Right lobe of liver (tissue), 6 donors: Measurements from ENCODE around the gene FRMD4B. TPM values are rescaled to one million over a fixed set of nuclear protein-coding genes. Genes with fewer than 3 reads are reported as not detected.

Experiments
- ATAC-seq, 4 donors: fragments of 200-7000 bp; cut with Tn5 transposase; one replicate each; pipeline ENCODE4 v1.9.1; 2020; ENCODE audit warnings: mild to moderate bottlenecking in 4 of 4, moderate library complexity in 4 of 4
- DNase-seq, 3 donors: peaks; one replicate each; pipeline ENCODE4 v3.0.0-alpha.2; 2020
- H3K27ac ChIP-seq, 3 donors: fragments of 200-600 bp; one replicate each; pipeline ENCODE4 v1.8.0; 2022
- H3K27me3 ChIP-seq, 2 donors: fragments of 200-600 bp; one replicate each; pipeline ENCODE4 v1.8.0; 2022
- H3K36me3 ChIP-seq, 4 donors: fragments of 200-600 bp; sonication (generic) in 1 of 4; one replicate each; pipeline versions ENCODE4 v1.5.1 to v1.8.0; 2017 to 2022; ENCODE audit warnings: control low read depth in 1 of 4
- H3K4me1 ChIP-seq, 4 donors: fragments of 200-600 bp; sonication (generic) in 1 of 4; one replicate each; pipeline versions ENCODE4 v1.5.1 to v1.8.0; 2017 to 2022; ENCODE audit warnings: control low read depth in 1 of 4
- H3K4me3 ChIP-seq, 3 donors: fragments of 200-600 bp; one replicate each; pipeline ENCODE4 v1.8.0; 2022
- H3K9me3 ChIP-seq, 4 donors: fragments of 200-600 bp; sonication (generic) in 1 of 4; one replicate each; pipeline versions ENCODE4 v1.5.1 to v1.8.0; 2017 to 2022; ENCODE audit warnings: control low read depth in 1 of 4
- POLR2A ChIP-seq: fragments of 450-650 bp; IDR thresholded peaks from one replicate; pipeline ENCODE4 v1.6.1; 2017; ENCODE audit warnings: antibody characterized with exemption, mild to moderate bottlenecking
- WGBS: methylation state at CpG from one replicate; pipeline ENCODE4 v1.1.6; 2018; ENCODE audit warnings: low coverage, low lambda C conversion rate; ENCODE audit not compliant: insufficient coverage; ENCODE audit errors: missing lambda C conversion rate; 5-methylcytosine and 5-hydroxymethylcytosine counted together
- intact Hi-C, 2 donors: fragments of 100-400 bp; cut with DNase I; formaldehyde crosslinking; loops; one replicate each; pipeline versions ENCODE4 v1.11.2 to v1.14.1; 2022
- total RNA-seq, 6 experiments: library from RNA; depleted of rRNA in 2 of 6; stranded (reverse); fragments of >200 nt in 2 of 6; fragmentation: NEBNext Ultra II Directional in 3 of 6; extraction: Animal tissue kit (Norgen Biotek cat#: 25700) in 3 of 6; gene quantifications; one replicate each; pipeline versions ENCODE4 v1.1.0 to v1.2.4, GENCODE V29; 2016 to 2023
- TF ChIP-seq, protein P1 (sequence below), 4 donors: fragments of 200-600 bp in 3 of 4; fragments of 450-650 bp in 1 of 4; IDR thresholded peaks; one replicate each; pipeline versions ENCODE4 v1.5.1 to v1.8.0; 2016 to 2022; ENCODE audit warnings: antibody characterized with exemption in 4 of 4, mild to moderate bottlenecking in 2 of 4
- donor health status: DM: no; HTN: yes; CAD: no.
- donor health status: DM: no; HTN: no; CAD: no.
- donor health status: DM: no; HTN: no; CAD: no.
- donor health status: DM: no; HTN: yes; CAD: no.
- donor health status: DM: no; HTN: yes; CAD: no.

The FRMD4B gene
- total RNA-seq, 6 experiments from 2014 or later, result 9.2 to 21.0 (median 12.3) TPM

DNA sequence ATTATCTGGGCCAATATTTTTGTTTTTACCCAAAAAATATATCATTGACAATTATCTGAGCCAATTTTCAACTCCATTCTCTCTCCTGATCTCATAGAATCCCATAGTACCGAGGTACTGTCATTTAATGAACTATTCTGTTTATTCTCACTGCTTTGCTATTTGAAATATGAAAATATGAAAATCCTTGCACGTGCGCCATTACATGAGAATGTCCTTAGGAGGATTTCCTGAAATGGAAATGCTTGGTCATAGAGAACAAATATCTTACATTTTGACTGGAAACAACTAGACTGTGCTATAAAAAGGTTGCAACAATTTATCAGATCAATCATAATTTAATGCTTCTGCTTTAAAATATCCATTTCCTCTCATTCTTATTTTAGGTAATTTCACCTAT lies 18.3 kb downstream of the FRMD4B start:
- Histone ChIP-seq H3K36me3 (no peaks in the 10 kb centered on the region), H3K9me3 (no peaks in the 10 kb centered on the region), H3K4me3 (no peak overlapping the region), H3K4me1 (no peaks in the 10 kb centered on the region), H3K27me3 (no peaks in the 10 kb centered on the region), H3K27ac (no peak overlapping the region)
- WGBS, result 77% methylated on average over 3 of the region's 3 CpGs
- ATAC-seq (no peak), DNase-seq (no peak)
- intact Hi-C loops, result no loop called here
- no peak for TF ChIP-seq POLR2A
- TF ChIP-seq, protein P1, sequence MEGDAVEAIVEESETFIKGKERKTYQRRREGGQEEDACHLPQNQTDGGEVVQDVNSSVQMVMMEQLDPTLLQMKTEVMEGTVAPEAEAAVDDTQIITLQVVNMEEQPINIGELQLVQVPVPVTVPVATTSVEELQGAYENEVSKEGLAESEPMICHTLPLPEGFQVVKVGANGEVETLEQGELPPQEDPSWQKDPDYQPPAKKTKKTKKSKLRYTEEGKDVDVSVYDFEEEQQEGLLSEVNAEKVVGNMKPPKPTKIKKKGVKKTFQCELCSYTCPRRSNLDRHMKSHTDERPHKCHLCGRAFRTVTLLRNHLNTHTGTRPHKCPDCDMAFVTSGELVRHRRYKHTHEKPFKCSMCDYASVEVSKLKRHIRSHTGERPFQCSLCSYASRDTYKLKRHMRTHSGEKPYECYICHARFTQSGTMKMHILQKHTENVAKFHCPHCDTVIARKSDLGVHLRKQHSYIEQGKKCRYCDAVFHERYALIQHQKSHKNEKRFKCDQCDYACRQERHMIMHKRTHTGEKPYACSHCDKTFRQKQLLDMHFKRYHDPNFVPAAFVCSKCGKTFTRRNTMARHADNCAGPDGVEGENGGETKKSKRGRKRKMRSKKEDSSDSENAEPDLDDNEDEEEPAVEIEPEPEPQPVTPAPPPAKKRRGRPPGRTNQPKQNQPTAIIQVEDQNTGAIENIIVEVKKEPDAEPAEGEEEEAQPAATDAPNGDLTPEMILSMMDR (IDR thresholded peaks at IDR 0.05), result no peak

DNA sequence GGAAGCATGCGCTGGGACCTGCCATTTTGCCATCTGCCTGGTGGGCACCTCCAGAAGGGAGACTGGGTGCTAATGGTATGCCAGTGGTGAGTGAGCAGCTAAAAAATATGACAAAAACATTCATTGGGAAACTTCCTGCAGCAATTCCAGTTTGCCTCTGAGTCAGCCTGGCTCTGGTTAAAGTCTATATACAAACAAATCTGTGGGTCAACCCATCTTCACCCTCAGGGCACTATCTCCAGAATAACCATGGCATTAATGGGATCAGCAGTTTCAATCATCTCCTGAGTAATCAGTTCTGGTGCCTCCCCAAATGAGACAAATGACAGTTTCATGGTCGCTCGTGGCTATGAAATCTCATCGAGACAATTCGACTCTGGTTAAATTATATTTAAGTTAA lies 21.5 kb downstream of the FRMD4B start:
- DNase-seq, result no peak
- WGBS, result 92% methylated on average over 4 of the region's 5 CpGs
- ATAC-seq, result peak in 2 of 4 donors; percentile 31 to 43
- H3K27me3 ChIP-seq, result no peaks in the 10 kb centered on the region
- H3K36me3 ChIP-seq, result no peaks in the 10 kb centered on the region
- no peaks in the 10 kb centered on the region for H3K9me3 ChIP-seq
- H3K4me3 ChIP-seq, result no peak overlapping the region
- no peak overlapping the region for H3K27ac ChIP-seq
- no peaks in the 10 kb centered on the region for H3K4me1 ChIP-seq
- TF ChIP-seq POLR2A, result no peak
- TF ChIP-seq, protein P1 (IDR thresholded peaks at IDR 0.05), result no peak
- intact Hi-C loops, result no loop called here

DNA sequence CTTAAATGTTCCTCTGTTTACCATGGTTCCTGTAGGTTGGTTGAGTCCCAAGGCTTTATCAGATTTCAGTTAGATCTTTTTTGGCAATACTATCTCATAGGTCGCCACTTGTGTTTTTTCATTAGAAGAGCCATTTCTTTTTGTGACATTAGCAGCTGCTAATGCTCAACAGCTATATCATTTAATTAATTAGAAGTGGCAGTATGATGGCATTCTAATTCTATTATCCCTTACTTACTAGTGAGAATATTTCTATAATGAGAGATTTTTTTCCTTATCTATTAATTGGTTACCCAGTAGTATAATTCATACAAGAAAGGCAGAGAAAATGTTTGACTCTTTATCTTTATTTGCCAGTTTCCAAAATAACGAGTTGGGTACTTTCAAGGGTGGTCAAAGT lies 25.2 kb downstream of the FRMD4B start:
- DNase-seq, result no peak
- Histone ChIP-seq H3K4me3 (no peak overlapping the region), H3K27ac (no peak overlapping the region), H3K9me3 (no peaks in the 10 kb centered on the region), H3K4me1 (no peaks in the 10 kb centered on the region), H3K27me3 (no peaks in the 10 kb centered on the region), H3K36me3 (no peaks in the 10 kb centered on the region)
- ATAC-seq, result no peak
- 51% methylated on average over 2 of the region's 2 CpGs for WGBS
- TF ChIP-seq, protein P1 (IDR thresholded peaks at IDR 0.05), result no peak
- no peak for TF ChIP-seq POLR2A
- intact Hi-C loops, result no loop called here

DNA sequence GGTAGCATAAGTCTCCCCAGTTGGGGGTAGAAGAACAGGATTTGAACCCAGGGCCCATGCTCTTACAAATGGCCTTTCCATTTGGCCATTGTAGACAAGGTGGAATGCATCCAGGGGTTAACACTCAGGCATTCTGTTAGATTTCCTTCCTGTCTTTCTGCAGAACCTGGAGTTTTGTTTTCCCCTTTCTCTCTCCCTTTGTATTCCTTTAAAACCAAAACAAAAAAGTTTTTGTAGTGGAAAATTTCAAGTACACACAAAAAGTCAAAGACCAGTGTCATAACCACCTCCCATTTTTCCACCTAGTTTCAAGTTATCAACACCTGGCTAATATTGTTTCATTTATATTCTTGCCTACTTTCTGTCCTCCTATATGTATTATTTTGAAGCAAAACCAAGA lies 26.0 kb downstream of the FRMD4B start:
- H3K27ac ChIP-seq, result no peak overlapping the region
- no peaks in the 10 kb centered on the region for H3K36me3 ChIP-seq
- no peaks in the 10 kb centered on the region for H3K27me3 ChIP-seq
- no peaks in the 10 kb centered on the region for H3K4me1 ChIP-seq
- TF ChIP-seq POLR2A, result no peak
- TF ChIP-seq, protein P1 (IDR thresholded peaks at IDR 0.05), result no peak
- intact Hi-C loops, result no loop called here
- H3K4me3 ChIP-seq, result no peak overlapping the region
- H3K9me3 ChIP-seq, result no peaks in the 10 kb centered on the region
- ATAC-seq (no peak), DNase-seq (no peak)

DNA sequence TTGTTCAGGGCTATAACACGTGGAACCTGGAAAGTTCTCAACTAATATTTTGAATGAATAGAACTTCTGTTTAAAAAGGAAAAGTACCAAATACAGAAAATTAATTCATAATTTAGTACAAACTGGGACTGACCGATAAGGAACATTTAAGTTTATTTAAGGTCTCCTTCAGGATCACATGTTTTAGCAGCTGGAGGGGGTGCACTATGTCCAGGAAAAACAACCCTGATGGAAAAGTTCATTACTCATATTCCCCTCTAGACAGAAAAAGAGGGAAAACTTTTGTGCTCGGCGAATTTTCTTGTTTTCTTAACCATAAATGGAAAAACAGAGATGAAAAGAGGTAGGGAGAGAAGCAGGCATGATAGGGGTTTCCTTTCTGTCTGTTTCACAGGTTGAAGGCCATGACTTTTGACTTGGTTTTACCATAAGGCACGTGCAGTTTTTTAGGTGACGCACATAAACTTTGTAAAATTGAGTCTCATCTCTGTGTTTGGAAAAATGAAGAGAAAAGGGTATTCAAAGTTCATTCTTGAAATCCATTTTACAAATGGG lies 26.5 kb downstream of the FRMD4B start:
- Histone ChIP-seq H3K27ac (no peak overlapping the region), H3K4me3 (no peak overlapping the region), H3K27me3 (no peaks in the 10 kb centered on the region), H3K9me3 (no peaks in the 10 kb centered on the region), H3K36me3 (no peaks in the 10 kb centered on the region), H3K4me1 (no peaks in the 10 kb centered on the region)
- WGBS, result 53% methylated on average over 6 of the region's 6 CpGs
- no peak for ATAC-seq
- no peak for DNase-seq
- TF ChIP-seq, protein P1 (IDR thresholded peaks at IDR 0.05), result no peak
- no peak for TF ChIP-seq POLR2A
- intact Hi-C loops, result no loop called here
